ENCODE data around the gene GREM2.

The GREM2 gene

GRCh38 chr1:240611619-240612480, at the start of gene GREM2:
GREM2 (minus strand) TSS chr1:240612155; CDS start chr1:240493475, 118,680 bp downstream.
- DNase-seq (ENCODE audit: extremely low spot score, insufficient read length, low read depth) (no peak), FAIRE-seq (no peak)

GRCh38 chr1:240658312-240658960, 46.5 kb upstream of the GREM2 start:
- FAIRE-seq (no peak), DNase-seq (ENCODE audit: extremely low spot score, insufficient read length, low read depth) (no peak)

- no peak for FAIRE-seq
- no peak for DNase-seq (ENCODE audit: extremely low spot score, insufficient read length, low read depth)
Observed at GRCh38 chr1:240656531-240656930, 44.6 kb upstream of the GREM2 start.

GRCh38 chr1:240652961-240653409, 41.0 kb upstream of the GREM2 start:
- FAIRE-seq = no peak
- DNase-seq (ENCODE audit: extremely low spot score, insufficient read length, low read depth) = no peak

- FAIRE-seq (no peak), DNase-seq (ENCODE audit: extremely low spot score, insufficient read length, low read depth) (no peak)
Observed at GRCh38 chr1:240652549-240652948, 40.6 kb upstream of the GREM2 start.

GRCh38 chr1:240650877-240651276, 38.9 kb upstream of the GREM2 start:
- FAIRE-seq (no peak), DNase-seq (ENCODE audit: extremely low spot score, insufficient read length, low read depth) (no peak)

- FAIRE-seq = no peak
- DNase-seq (ENCODE audit: extremely low spot score, insufficient read length, low read depth) = no peak
Observed at GRCh38 chr1:240649733-240650721, 38.1 kb upstream of the GREM2 start.

- FAIRE-seq (no peak), DNase-seq (ENCODE audit: extremely low spot score, insufficient read length, low read depth) (no peak)
Observed at GRCh38 chr1:240646571-240647240, 34.8 kb upstream of the GREM2 start.

- DNase-seq (ENCODE audit: extremely low spot score, insufficient read length, low read depth) (no peak), FAIRE-seq (no peak)
Observed at GRCh38 chr1:240644732-240645131, 32.8 kb upstream of the GREM2 start.

- FAIRE-seq = no peak
Observed at GRCh38 chr1:240635466-240636256, 23.7 kb upstream of the GREM2 start.

GRCh38 chr1:240630409-240630808, 18.5 kb upstream of the GREM2 start:
- FAIRE-seq (no peak), DNase-seq (ENCODE audit: extremely low spot score, insufficient read length, low read depth) (no peak)

More at GRCh38 chr1:240635466-240636256, 23.7 kb upstream of the GREM2 start:
- DNase-seq (ENCODE audit: extremely low spot score, insufficient read length, low read depth) = no peak

- FAIRE-seq (no peak), DNase-seq (ENCODE audit: extremely low spot score, insufficient read length, low read depth) (no peak)
Observed at GRCh38 chr1:240621249-240621648, 9.3 kb upstream of the GREM2 start.

- FAIRE-seq = no peak
- DNase-seq (ENCODE audit: extremely low spot score, insufficient read length, low read depth) = no peak
Observed at GRCh38 chr1:240619906-240620621, 8.1 kb upstream of the GREM2 start.

- FAIRE-seq = no peak
Observed at GRCh38 chr1:240619357-240619756, 7.4 kb upstream of the GREM2 start.

GRCh38 chr1:240618946-240619345, 7.0 kb upstream of the GREM2 start:
- DNase-seq (ENCODE audit: extremely low spot score, insufficient read length, low read depth) (no peak), FAIRE-seq (no peak)

More at GRCh38 chr1:240619357-240619756, 7.4 kb upstream of the GREM2 start:
- DNase-seq (ENCODE audit: extremely low spot score, insufficient read length, low read depth) = no peak

GRCh38 chr1:240616018-240616417, 4.1 kb upstream of the GREM2 start:
- no peak for FAIRE-seq
- DNase-seq (ENCODE audit: extremely low spot score, insufficient read length, low read depth) = no peak

GRCh38 chr1:240613356-240614142, 1.6 kb upstream of the GREM2 start:
- no peak for FAIRE-seq

More at GRCh38 chr1:240613356-240614142, 1.6 kb upstream of the GREM2 start:
- no peak for DNase-seq (ENCODE audit: extremely low spot score, insufficient read length, low read depth)
